Astrocyte of the spinal cord (primary cell): ENCODE measurements around the gene KIF22.

ENCODE experiments used
- DNase-seq: peaks from one replicate; pipeline ENCODE4 v3.0.0; 2011; ENCODE audit warnings: low read depth, low spot score
- H3K4me3 ChIP-seq: 2 replicates; pipeline ENCODE4 v1.5.1; 2011; ENCODE audit warnings: low read depth, mild to moderate bottlenecking, low read length, moderate library complexity
- in situ Hi-C: cut with HindIII; loops from 2 replicates; pipeline ENCODE4 v1.10.0; 2017; ENCODE audit warnings: low sequenced_read_pairs
- TF ChIP-seq, protein P1 (sequence below): IDR thresholded peaks from 2 replicates; pipeline ENCODE4 v1.5.1; 2012; ENCODE audit warnings: low read depth, mild to moderate bottlenecking, low read length, inconsistent platforms

Gene KIF22

GRCh38 chr16:29806641-29807425 lies 16.3 kb downstream of the KIF22 start:
- TF ChIP-seq, protein P1, sequence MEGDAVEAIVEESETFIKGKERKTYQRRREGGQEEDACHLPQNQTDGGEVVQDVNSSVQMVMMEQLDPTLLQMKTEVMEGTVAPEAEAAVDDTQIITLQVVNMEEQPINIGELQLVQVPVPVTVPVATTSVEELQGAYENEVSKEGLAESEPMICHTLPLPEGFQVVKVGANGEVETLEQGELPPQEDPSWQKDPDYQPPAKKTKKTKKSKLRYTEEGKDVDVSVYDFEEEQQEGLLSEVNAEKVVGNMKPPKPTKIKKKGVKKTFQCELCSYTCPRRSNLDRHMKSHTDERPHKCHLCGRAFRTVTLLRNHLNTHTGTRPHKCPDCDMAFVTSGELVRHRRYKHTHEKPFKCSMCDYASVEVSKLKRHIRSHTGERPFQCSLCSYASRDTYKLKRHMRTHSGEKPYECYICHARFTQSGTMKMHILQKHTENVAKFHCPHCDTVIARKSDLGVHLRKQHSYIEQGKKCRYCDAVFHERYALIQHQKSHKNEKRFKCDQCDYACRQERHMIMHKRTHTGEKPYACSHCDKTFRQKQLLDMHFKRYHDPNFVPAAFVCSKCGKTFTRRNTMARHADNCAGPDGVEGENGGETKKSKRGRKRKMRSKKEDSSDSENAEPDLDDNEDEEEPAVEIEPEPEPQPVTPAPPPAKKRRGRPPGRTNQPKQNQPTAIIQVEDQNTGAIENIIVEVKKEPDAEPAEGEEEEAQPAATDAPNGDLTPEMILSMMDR, result no peak
- in situ Hi-C loops, result no loop called here
- peak overlapping the region; percentile 64 for H3K4me3 ChIP-seq
- DNase-seq, result peak; percentile 64

DNA sequence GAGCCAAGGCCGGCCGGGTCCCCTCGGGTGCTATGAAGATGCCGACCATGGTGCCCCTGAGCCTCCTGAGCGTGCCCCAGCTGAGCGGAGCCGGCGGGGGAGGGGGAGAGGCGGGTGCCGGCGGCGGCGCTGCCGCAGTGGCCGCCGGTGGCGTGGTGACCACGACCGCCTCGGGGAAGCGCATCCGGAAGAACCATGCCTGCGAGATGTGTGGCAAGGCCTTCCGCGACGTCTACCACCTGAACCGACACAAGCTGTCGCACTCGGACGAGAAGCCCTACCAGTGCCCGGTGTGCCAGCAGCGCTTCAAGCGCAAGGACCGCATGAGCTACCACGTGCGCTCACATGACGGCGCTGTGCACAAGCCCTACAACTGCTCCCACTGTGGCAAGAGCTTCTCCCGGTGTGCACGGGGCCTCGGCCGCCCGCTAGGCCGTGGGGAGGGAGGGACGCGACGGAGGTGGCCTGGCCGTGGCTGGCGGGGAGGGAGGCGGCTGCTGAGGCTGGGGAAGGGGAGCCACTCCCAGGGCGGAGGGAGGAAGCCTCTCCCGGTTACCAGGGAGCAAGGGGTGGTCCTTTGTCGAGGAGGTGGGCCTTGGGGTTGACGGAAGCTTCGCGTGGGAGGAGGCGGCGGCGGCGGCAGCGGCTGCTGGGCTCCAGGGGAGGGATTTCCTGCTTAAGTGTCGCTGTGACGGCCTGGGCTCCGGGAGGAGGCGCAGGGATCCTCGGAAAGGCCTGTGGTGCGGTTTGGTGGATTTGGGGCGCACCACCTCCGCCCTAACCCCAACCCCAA lies 17.1 kb downstream of the KIF22 start:
- in situ Hi-C loops, result no loop called here
- DNase-seq, result peak; percentile 96
- TF ChIP-seq, protein P1, result peak; percentile 68
- peak overlapping the region; percentile 64 for H3K4me3 ChIP-seq

DNA sequence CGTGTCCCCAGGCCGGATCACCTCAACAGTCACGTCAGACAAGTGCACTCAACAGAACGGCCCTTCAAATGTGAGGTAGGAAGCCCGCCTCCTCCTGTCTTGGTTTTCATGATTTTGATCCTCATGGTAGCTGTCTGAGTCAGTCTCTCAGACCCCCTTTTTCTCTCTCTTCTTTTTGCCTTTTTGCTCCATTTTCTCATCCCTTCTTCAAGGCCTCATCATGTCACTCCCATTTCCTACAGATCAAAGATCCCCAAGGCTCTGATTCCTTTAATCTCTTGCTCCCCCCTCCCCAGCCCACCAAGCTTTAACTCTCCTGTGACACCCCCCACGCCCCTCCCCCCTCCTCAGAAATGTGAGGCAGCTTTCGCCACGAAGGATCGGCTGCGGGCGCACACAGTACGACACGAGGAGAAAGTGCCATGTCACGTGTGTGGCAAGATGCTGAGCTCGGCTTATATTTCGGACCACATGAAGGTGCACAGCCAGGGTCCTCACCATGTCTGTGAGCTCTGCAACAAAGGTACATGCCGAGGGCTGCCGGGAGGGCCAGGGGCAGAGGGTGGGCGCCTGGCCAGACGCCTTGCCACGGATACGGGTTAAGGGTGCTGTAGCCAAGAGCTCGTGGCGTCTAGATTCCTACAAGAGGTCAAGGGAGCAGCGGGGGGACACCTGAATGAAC lies 17.8 kb downstream of the KIF22 start:
- H3K4me3 ChIP-seq, result peak overlapping the region; percentile 64
- DNase-seq, result no peak
- in situ Hi-C loops, result no loop called here
- TF ChIP-seq, protein P1, result no peak

GRCh38 chr16:29809031-29809747 lies 18.6 kb downstream of the KIF22 start:
- DNase-seq, result no peak
- in situ Hi-C loops, result no loop called here

GRCh38 chr16:29809850-29810698 lies 19.5 kb downstream of the KIF22 start:
- TF ChIP-seq, protein P1, result no peak
- no peak for DNase-seq
- H3K4me3 ChIP-seq, result no peak overlapping the region
- in situ Hi-C loops, result no loop called here

More at GRCh38 chr16:29809031-29809747, 18.6 kb downstream of the KIF22 start:
- peak overlapping the region; percentile 64 for H3K4me3 ChIP-seq
- TF ChIP-seq, protein P1, result no peak
